Head of caudate nucleus (tissue), 42 donors: Measurements from ENCODE around the gene SLC8A1.

Source experiments
- DNase-seq, 42 donors: peaks; one replicate each; pipeline versions ENCODE4 v3.0.0 to v3.0.0-alpha.2; 2020 to 2021; ENCODE audit warnings: mixed read lengths in 7 of 42
- intact Hi-C: fragments of 100-400 bp; cut with DNase I; formaldehyde crosslinking; loops from one replicate; pipeline ENCODE4 v1.15.0; 2022

The SLC8A1 gene

DNA sequence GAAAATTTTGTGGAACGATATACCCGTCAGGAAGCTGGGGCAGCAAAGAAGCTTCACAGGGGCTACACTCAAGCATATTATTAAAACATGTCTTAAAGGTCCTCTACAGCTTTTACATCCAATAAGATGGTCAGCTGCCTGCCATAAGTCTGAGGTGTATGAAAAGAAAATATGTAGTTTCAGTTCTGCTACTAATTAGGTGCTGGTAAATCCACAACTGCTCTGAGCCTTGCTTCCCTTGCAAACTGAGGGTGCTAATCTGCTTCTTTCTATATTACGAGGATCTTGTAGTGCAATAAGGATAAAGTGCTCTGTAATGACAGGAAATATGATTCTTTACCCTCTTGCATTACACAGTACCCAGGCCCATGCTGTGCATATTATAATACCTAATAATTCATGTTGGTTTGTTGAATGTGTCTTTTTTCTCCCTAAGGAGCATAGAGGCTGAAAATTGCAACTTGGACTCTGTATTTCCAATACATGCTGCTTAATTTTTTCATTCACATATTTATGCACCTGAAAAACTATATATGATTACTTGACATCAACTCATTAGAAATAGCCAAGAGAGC, 14.5 kb upstream of the SLC8A1 start:
- no peak for DNase-seq

DNA sequence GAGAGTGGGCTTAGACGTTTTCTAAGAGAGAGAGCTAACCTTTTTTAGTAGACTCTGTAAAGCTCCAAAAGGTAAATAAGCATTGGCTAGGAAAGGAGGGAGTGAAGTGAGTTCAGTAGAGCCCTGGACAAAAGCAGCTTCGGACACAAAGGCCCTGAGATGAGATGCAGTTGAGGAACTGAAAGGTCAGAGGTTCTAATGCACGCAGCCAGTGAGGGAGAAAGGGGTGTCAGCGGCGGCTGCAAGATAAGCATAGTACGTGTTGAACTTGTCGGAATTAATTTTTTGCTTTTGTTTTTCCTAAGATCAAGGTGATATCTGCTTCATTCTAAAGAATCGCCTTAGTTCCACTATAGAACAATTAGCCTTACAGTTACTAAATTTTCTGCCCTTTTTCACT, 11.2 kb upstream of the SLC8A1 start:
- intact Hi-C loops: no loop called here
- no peak for DNase-seq

More for the DNA sequence above, 14.5 kb upstream of the SLC8A1 start:
- intact Hi-C loops: no loop called here

DNA sequence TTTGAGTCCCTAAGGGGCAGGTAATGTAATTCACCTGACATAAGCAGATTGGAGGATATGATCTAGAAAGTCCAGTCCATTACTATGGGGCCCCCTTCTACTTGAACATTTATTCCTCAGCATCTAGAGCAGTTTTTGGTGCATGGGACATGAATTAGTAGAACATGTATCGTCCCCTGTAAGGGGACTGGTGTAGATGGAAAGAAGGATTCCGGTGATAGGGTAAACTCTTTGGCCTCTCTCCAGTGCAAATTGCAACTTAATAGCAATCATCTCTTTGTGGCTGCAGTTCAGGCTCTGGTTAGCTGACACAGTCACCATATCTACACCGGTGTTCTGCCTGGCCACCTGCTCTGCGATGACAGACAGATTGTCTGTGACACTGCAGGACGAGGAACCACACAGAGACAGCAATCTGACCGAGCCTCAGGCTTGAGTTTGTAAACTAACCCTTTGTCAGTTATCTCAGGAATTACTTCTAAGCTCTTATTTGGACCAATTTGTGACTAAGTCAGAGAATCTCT, 6.4 kb upstream of the SLC8A1 start:
- intact Hi-C loops: loop anchor here (10.0 kb wide), 1 partner anchor 1246 kb away; no protein-coding TSS in a partner anchor
- DNase-seq: no peak

DNA sequence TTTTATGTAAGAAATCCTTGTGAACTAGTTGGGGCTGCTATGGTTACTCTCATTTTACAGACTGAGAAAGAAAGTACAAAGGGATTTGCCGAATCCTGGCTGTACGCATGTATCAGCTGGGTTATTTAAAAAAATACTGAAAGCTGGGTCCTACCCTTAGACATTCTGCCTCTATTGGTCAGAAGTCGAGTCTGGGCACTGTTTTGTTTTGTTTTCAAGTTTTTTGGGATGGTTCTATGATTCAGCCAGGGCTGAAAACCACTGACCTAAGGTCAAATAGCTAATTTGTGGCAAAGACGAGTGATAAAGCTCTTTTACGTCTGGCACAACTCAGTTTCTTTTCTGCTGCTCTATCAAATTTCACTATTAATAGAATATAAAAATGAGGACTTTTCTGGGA, 5.9 kb upstream of the SLC8A1 start:
- no peak for DNase-seq
- intact Hi-C loops: loop anchor here (10.0 kb wide), 1 partner anchor 1247 kb away; no protein-coding TSS in a partner anchor

DNA sequence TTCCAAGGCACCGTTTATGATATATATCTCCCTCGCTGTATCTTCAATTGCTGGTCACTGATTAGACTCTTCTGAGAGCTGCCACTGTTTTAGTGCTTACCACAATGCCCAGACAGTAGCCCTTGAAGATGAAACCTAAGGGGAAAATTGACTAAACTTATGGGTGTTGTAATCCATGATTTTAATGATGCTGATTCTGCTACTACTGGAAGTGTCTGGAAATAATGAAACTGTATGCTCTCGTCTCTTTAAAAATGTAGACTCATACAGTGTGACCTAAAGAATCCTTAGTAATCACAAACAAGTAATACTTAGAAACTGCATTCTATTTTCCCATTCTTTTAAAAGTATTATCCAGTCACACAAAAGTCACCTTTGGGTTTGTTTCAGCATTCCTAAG, 5.5 kb upstream of the SLC8A1 start:
- DNase-seq: no peak
- intact Hi-C loops: loop anchor here (10.0 kb wide), 1 partner anchor 1247 kb away; no protein-coding TSS in a partner anchor

DNA sequence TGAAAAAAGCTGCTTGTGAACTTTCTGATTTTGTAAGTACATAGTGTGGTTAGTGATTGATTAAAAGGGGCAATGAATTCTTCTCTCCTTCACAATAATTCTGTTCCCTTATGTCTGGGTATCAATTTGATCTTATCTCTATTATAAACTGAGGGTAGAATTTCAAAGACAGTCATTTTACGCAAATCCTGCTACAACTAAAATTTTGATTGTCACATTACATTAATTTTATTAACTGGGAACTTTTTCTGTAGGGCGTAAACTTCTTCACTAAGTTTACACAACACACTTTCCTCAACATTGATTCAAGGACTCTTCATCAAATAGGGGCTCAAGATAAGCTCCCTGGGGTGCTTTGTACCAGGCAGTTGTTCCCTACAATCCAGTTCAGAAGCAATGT, 5.0 kb upstream of the SLC8A1 start:
- intact Hi-C loops: loop anchor here (10.0 kb wide), 1 partner anchor 1248 kb away; no protein-coding TSS in a partner anchor
- no peak for DNase-seq

DNA sequence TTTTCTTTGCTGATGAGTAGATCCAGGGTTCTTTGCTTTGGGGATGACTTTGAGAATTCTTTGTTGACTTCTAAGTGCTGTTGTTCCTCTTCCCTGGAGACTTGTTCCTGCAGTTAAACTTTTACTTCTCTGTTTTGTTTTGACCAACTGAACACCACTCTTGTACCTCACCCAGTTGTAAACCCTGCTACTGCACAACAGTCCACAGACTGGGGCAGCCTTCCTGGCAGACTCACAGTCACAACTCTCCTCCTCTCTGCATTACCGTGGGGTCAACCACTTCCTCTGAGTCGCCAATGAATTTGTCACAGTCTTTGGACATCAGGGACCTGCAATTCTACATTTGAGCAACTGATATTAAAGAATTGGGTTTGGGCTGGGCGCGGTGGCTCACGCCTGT, 3.8 kb upstream of the SLC8A1 start:
- DNase-seq: peak in 6 of 42 donors; percentile 24 to 54 (median 34)
- intact Hi-C loops: loop anchor here (10.0 kb wide), 1 partner anchor 1249 kb away; no protein-coding TSS in a partner anchor

DNA sequence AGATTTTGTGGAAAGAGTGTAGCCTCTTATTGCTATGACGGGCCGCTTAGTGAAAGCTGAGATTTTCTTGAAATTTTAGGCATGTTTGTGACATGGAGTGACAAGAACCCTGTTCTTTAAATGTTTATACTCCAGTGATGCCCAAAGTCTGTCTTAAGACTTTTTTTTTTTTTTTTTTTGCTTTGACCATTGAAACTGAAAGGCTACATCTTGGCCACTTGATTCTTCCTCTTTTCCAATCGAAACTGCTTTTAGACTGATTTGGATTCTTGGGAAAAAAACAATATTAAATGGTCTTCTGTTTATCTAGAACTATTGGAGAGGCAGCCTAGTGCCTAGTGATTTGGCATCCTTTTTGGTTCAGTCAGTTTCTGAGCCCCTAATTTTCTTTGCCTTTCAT, 2.4 kb upstream of the SLC8A1 start:
- intact Hi-C loops: loop anchor here (10.0 kb wide), 1 partner anchor 1250 kb away; no protein-coding TSS in a partner anchor
- no peak for DNase-seq

DNA sequence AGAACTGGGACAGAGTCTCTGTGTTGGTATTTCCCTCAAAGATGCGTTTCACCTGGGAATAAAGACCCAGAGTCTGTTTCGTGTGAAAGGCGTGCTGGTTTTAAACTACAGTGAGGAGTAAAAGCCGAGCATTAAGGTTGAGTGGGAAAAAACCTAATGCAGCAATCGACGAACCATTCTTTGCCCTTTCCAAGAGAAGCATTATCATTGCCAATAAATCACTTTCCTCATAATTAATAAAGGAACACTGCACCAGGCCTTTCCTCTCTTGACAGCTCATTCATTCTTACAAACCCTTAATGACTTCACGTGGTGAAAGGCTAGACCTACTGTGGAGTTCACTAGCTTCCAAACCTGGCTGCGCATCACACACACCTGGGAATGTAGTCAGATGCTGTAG, 896 bp upstream of the SLC8A1 start:
- intact Hi-C loops: loop anchor here (10.0 kb wide), 1 partner anchor 1252 kb away; no protein-coding TSS in a partner anchor
- no peak for DNase-seq

DNA sequence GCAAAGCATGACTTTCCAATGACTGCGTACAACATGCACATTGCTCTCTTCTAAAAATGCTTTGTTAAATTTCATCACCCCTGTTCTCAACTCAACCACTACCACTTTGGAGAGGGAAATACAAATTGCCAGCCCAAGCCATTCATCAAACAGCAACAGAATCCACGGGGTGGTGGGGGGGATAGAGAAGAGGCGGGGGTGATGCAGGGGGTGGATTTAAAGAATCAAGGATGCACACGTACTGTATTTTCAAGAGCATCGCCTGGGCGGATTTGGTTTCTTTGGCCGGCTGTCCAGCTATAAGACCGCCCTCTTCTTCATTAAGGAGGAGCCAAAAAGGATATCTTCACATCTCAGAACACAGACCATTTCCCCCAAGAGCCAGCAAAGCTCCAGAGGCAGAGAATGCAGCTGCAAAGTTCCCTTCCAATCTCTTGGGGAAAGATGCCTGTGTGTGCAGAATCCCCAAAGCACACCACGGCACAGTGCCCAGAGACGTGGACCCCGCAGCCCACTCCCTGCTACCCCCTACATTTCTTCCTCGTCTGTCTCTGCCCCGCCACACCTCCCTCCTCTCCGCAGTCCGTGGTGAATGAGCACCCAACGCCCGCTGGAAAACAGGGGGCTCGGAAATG, 977 bp downstream of the SLC8A1 start:
- peak in 36 of 42 donors; percentile 6 to 65 (median 34) for DNase-seq
- intact Hi-C loops: loop anchor here (10.0 kb wide), 1 partner anchor 1254 kb away; no protein-coding TSS in a partner anchor

DNA sequence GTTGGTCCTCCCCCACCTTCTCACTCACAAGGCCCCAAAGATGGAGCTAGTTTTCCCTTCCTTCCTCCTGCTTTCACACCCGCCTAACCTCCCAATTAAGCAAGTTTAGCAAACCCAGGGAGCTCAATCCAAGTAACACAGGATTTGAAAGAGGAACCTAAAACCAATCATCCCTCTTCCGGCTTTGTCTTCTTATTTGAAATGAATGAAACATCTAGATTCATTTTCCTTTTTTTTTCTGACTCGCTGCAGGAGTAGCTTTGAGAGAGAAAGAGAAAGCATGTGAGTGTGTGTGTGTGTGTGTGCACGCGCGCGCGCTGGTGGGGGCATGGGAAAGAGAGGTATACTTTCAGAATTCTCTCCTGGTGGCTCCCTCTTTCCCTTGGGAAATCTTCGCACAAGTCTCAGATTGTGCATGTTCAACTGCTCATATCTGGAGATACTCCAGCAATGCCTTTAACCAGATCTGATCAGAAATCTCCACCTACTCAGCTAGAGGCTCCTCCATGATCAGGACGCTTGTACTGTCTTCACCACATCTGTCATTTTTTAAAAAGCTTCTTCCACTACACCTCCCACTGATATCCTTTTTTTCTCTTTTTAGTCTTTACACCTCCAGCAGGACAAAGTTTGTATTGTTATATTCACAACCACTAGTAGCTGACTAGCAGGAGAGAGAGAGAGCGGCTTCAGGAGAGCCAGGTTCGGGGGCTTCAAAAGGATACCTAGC, 1.7 kb downstream of the SLC8A1 start:
- peak in 32 of 42 donors; percentile 3 to 70 (median 46) for DNase-seq
- intact Hi-C loops: loop anchor here (10.0 kb wide), 1 partner anchor 1255 kb away; no protein-coding TSS in a partner anchor

DNA sequence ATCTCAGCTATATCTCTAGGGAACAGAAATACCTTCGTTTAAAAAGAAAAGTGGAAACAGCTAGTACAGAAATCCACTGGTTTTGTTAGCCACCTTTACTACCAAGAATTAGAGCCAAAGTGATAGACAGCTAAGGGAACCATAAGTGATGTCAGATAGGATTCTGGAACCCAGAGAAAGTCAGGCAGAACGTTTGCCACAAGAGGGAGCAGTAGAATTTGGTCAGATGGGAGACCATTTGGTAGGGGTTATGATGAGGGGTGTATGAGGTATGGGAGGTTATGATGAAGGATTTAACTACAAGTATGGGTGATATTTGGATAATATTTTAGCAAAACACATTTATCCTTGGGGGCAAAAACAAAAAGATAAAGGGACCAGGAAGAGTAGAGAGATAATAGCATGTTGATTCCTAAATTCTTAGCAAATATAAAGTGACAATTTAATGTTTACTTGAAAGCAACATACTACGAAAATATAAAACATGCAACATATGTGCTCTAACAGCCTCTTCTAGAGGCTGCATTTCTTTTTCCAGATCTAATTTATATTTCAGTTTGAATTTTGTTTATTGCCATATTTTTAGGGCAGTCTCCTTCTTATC, 3.3 kb downstream of the SLC8A1 start:
- intact Hi-C loops: no loop called here
- peak in 21 of 42 donors; percentile 12 to 70 (median 47) for DNase-seq

DNA sequence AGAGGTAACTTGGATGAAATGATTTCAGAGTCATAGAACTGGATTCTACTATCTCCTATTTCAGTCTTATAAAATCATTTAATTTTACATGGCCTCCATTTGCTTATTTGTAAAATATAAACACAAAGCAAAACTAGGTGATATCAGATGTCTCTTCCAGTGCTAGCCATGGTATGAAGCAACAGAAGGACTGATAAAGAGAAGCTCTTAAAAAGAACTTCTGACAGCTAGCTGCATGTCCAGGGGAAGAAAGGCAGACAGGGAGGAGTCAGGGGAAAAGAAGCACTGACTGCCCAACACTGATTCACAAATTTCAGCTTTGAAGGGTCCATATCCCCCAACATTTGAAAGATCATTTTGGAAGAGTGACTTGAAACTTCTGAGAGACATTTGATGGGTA, 6.4 kb downstream of the SLC8A1 start:
- no peak for DNase-seq
- intact Hi-C loops: no loop called here

DNA sequence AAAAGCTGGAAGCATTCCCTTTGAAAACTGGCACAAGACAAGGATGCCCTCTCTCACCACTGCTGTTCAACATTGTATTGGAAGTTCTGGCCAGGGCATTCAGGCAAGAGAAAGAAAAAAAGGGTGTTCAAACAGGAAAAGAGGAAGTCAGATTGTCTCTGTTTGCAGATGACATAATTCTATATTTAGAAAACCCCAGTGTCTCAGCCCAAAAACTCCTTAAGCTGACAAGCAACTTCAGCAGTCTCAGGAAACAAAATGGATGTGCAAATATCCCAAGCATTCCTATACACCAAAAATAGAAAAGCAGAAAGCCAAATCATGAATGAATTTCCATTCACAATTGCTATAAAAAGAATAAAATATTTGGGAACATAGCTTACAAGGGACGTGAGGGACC, 11.1 kb downstream of the SLC8A1 start:
- DNase-seq: no peak
- intact Hi-C loops: no loop called here

DNA sequence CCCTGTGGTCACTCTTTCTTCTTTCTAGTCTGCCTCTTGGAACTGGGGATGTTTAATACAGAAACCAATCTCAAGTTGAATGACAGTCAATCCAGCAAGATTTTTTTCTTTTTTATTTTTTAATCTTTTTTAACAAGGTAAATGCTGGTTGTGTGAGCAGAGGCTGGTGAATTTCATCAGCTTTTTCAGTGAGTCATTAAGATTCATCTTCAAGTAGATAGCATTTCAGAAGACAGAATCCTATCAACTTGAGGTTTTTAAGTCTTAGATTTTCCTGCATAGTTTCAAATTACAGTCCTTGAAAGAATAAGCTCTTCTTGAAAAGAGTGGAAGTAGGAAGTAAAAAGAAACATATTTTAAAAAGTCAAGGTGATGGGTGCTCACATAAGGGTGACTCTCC, 12.4 kb downstream of the SLC8A1 start:
- no peak for DNase-seq
- intact Hi-C loops: no loop called here

DNA sequence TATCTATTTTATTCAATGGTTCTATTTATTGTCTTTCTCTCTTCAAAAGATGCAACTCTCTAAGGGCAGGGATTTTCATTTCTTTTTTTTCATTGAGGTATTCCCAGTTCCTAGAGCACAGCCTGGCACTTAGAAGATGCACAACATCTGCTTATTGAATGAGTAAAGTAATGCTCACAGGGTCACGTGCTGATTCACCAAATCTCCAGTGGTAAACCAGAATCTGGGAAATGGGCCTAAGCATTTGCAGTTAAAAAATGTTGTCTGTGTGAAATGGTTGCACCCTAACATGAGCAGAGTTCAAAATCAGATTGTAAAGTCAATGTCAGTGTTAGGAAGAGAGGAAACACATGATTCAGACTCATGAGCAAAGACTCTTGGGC, 15.8 kb downstream of the SLC8A1 start:
- no peak for DNase-seq
- intact Hi-C loops: no loop called here

DNA sequence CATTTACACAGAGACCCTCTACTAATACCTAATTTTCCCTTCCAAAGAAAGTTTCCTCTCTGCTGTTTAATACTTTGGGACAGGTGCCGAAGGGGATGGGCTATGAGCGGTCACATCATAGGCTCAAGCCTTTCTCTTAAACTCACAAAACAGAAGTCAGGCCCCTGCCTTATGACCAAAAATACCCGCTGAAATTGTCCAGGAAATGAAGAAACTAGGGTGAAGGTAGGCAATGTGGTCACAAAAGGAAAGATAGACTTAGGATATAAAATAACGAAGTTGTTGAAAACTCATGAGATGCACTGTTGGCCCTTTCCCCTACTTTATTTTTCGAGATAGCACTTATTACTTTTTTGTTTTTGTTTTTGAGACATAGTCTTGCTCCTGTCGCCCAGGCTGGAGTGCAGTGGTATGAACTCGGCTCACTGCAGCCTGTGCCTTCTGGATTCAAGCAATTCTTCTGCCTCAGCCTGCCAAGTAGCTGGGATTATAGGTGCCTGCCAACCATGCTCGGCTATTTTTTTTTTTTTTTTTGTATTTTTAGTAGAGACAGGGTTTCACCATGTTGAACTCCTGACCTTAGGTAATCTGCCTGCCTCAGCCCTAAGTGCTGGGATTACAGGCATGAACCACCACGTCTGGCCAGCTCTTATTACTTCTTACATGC, 16.3 kb downstream of the SLC8A1 start:
- intact Hi-C loops: no loop called here
- DNase-seq: peak in 3 of 42 donors; percentile 24 to 53 (median 25)

DNA sequence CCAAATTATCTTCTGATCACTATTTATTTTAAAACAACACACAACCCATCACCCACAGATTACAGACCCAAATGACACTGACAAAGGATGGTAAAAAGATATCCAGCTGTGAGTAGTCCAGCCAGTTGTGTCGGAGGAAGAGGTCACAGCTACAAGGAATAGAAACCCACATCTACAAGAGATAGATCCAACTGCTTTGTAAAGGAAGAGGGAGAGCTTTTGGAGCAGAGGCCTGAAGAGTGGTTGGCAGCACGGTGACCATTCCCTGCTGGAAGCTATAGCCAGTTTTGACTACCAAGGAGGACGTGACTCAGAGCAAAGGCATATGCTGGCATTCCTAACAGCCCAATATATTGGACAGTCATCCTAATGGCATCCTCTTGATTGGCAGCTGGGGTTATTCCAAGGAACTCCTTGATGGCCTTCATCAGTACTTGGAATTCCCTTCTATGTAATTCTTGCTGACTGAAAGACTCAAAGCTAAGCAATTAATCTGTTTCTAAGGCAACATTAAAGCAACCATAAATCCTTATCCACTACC, 17.1 kb downstream of the SLC8A1 start:
- no peak for DNase-seq
- intact Hi-C loops: no loop called here

DNA sequence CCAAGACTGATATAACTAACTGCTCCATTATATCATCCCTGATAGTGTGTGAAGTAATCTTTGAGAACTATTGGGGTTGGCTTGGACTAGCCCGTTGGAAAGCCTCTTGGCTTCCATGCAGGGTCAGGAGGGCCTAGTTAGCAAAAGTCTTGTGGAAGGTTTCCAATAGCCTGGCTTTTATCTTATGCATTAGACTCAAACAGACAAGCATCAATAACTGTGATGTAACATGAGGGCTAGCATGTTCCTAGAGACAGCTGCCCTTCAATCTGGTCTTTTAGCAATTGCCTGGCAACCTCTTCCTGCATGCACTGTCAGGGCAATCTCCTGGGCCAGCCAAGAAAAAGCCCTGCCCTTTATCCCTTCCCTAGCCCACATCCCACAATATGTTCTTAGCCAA, 18.2 kb downstream of the SLC8A1 start:
- intact Hi-C loops: no loop called here
- no peak for DNase-seq
